22Rv1 (cell line): ENCODE measurements around the gene SAMD3.
"Not testable (repeated sequence)": the region's sequence is repeated elsewhere in the genome, so short reads cannot be mapped to it uniquely, and the experiment has no call there.

Experiments
- ZFX ChIP-seq: fragments of 450-650 bp; IDR thresholded peaks from 2 replicates; pipeline ENCODE4 v1.6.1; 2017; ENCODE audit warnings: antibody characterized with exemption, borderline replicate concordance
- TF ChIP-seq, protein P1 (sequence below): fragments of 450-650 bp; IDR thresholded peaks from 2 replicates; pipeline ENCODE4 v1.5.1; 2017; ENCODE audit warnings: mild to moderate bottlenecking

GRCh38 chr6:130117187-130117701, 105.5 kb downstream of the SAMD3 start:
- TF ChIP-seq, protein P1, sequence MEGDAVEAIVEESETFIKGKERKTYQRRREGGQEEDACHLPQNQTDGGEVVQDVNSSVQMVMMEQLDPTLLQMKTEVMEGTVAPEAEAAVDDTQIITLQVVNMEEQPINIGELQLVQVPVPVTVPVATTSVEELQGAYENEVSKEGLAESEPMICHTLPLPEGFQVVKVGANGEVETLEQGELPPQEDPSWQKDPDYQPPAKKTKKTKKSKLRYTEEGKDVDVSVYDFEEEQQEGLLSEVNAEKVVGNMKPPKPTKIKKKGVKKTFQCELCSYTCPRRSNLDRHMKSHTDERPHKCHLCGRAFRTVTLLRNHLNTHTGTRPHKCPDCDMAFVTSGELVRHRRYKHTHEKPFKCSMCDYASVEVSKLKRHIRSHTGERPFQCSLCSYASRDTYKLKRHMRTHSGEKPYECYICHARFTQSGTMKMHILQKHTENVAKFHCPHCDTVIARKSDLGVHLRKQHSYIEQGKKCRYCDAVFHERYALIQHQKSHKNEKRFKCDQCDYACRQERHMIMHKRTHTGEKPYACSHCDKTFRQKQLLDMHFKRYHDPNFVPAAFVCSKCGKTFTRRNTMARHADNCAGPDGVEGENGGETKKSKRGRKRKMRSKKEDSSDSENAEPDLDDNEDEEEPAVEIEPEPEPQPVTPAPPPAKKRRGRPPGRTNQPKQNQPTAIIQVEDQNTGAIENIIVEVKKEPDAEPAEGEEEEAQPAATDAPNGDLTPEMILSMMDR, result not testable (repeated sequence)
- not testable (repeated sequence) for TF ChIP-seq ZFX
